ENCODE data around the gene UNC45B.
"Not testable (repeated sequence)": the region's sequence is repeated elsewhere in the genome, so short reads cannot be mapped to it uniquely, and the experiment has no call there.

The UNC45B gene

DNA sequence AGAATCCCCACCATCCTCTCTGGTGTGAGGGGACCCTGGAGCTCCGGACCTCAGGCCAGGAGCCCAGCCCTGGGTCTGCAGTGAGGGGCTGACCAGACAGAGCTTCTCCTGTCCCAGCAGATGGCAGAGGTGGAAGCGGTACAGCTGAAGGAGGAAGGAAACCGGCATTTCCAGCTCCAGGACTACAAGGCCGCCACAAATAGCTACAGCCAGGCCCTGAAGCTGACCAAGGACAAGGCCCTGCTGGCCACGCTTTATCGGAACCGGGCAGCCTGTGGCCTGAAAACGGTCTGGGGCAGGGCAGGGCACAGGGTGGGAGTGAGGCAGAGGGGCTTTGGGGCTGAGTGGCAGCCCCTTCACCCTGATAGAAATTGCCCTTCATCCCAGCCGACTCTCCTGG, 527 bp downstream of the UNC45B start:
- Histone ChIP-seq H3K9me2 (ENCODE audit: low read depth, low read length) (no peaks in the 10 kb centered on the region), H4K20me1 (ENCODE audit: insufficient read depth, low read length) (no peaks in the 10 kb centered on the region)

DNA sequence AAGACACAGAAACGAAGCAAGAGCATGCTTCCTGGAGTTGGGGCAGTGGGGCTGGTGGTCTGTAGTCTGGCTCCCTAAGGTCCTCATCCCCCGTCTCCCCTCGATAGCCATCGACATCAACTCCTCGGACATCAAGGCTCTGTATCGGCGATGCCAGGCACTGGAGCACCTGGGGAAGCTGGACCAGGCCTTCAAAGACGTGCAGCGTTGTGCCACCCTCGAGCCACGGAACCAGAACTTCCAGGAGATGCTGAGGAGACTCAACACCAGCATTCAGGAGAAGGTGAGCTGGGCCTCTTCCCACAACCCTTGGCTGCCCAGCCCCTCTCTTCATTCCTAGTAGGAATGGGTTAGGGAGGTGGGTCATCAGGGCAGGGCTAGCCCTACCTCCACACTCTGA, 2.3 kb downstream of the UNC45B start:
- Histone ChIP-seq H3K4me2 (ENCODE audit: low read length) (no peak overlapping the region), H3K9me3 (ENCODE audit: low read length) (no peaks in the 10 kb centered on the region), H3K4me1 (ENCODE audit: insufficient read depth, low read length, severe bottlenecking) (no peaks in the 10 kb centered on the region), H3K27me3 (ENCODE audit: insufficient read depth, low read length) (no peaks in the 10 kb centered on the region; the same call in 1 of the 2 replicates), H3K9ac (ENCODE audit: low read length) (no peak overlapping the region), H3F3A (ENCODE audit: insufficient read depth, low read length) (no peaks in the 10 kb centered on the region), H3K36me3 (ENCODE audit: insufficient read depth, low read length) (no peaks in the 10 kb centered on the region), H3K9me2 (ENCODE audit: low read depth, low read length) (no peaks in the 10 kb centered on the region), H3K79me2 (ENCODE audit: insufficient read depth, low read length) (no peaks in the 10 kb centered on the region), H2AFZ (ENCODE audit: low read length) (no peak overlapping the region), H3K27ac (ENCODE audit: low read depth, low read length, poor library complexity, severe bottlenecking) (no peak overlapping the region), H4K20me1 (ENCODE audit: insufficient read depth, low read length) (no peaks in the 10 kb centered on the region), H3K4me3 (ENCODE audit: low read depth, low read length, poor library complexity, severe bottlenecking) (no peak overlapping the region)
- TF ChIP-seq EZH2 (IDR thresholded peaks at IDR 0.05; ENCODE audit: borderline replicate concordance, low read length) = no peak

More for the DNA sequence above, 527 bp downstream of the UNC45B start:
- Histone ChIP-seq H3K36me3 (ENCODE audit: insufficient read depth, low read length) (no peaks in the 10 kb centered on the region), H3K27me3 (ENCODE audit: insufficient read depth, low read length) (no peaks in the 10 kb centered on the region; the same call in 1 of the 2 replicates), H3K27ac (ENCODE audit: low read depth, low read length, poor library complexity, severe bottlenecking) (no peak overlapping the region), H3K4me2 (ENCODE audit: low read length) (no peak overlapping the region), H3K9me3 (ENCODE audit: low read length) (no peaks in the 10 kb centered on the region), H3K4me1 (ENCODE audit: insufficient read depth, low read length, severe bottlenecking) (no peaks in the 10 kb centered on the region), H3F3A (ENCODE audit: insufficient read depth, low read length) (no peaks in the 10 kb centered on the region), H3K79me2 (ENCODE audit: insufficient read depth, low read length) (no peaks in the 10 kb centered on the region), H2AFZ (ENCODE audit: low read length) (no peak overlapping the region), H3K4me3 (ENCODE audit: low read depth, low read length, poor library complexity, severe bottlenecking) (no peak overlapping the region), H3K9ac (ENCODE audit: low read length) (no peak overlapping the region)
- TF ChIP-seq EZH2 (IDR thresholded peaks at IDR 0.05; ENCODE audit: borderline replicate concordance, low read length) = no peak
- TF ChIP-seq, protein P1, sequence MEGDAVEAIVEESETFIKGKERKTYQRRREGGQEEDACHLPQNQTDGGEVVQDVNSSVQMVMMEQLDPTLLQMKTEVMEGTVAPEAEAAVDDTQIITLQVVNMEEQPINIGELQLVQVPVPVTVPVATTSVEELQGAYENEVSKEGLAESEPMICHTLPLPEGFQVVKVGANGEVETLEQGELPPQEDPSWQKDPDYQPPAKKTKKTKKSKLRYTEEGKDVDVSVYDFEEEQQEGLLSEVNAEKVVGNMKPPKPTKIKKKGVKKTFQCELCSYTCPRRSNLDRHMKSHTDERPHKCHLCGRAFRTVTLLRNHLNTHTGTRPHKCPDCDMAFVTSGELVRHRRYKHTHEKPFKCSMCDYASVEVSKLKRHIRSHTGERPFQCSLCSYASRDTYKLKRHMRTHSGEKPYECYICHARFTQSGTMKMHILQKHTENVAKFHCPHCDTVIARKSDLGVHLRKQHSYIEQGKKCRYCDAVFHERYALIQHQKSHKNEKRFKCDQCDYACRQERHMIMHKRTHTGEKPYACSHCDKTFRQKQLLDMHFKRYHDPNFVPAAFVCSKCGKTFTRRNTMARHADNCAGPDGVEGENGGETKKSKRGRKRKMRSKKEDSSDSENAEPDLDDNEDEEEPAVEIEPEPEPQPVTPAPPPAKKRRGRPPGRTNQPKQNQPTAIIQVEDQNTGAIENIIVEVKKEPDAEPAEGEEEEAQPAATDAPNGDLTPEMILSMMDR (IDR thresholded peaks at IDR 0.05; ENCODE audit: low read length) = no peak

DNA sequence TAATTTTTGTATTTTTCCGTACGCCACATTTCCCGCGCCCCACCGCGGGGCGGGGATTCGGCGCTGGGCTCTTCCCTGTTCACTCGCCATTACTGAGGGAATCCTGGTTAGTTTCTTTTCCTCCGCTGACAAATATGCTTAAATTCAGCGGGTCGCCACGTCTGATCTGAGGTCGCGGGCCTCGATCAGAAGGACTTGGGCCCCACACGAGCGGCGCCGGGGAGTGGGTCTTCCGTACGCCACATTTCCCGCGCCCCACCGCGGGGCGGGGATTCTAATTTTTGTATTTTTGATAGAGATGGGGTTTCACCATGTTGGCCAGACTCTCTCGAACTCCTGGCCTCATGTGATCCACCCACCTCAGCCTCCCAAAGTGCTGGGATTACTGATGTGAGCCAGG, 3.5 kb downstream of the UNC45B start:
- H3K4me3 ChIP-seq (ENCODE audit: low read depth, low read length, poor library complexity, severe bottlenecking); H3K79me2 ChIP-seq (ENCODE audit: insufficient read depth, low read length): not testable (repeated sequence)

DNA sequence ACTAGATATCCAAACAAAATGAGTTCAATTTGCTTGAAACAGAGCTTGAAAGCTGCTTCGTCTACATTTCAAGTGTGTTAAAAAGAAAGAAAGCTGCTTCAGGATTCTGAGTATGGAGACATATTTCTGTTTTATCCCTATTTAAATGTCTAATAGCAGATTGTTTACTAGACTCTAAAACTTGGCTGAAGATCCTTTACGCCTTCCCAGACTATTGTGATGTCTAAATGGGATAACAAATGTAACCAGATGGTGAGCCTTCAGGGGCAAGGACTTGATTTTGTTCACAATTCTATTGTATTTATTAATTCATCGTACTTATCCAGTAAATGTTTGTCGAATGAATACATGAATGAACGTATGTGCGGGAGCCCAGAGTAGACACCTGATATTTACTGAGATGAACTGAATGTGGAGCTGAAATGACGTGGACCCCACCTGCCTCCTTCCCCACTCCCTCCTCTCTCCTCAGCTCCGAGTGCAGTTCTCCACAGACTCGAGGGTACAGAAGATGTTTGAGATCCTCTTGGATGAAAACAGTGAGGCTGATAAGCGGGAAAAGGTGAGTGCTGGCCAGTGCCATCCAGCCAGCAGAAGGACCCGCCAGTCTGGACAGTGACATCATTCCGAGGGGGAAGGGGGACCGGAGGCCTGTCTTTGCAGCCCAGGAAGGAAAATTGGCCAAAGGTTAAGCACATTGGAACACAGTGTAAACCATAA, 5.0 kb downstream of the UNC45B start:
- Histone ChIP-seq H3K4me2 (ENCODE audit: low read length) (no peak overlapping the region), H3K4me1 (ENCODE audit: insufficient read depth, low read length, severe bottlenecking) (no peaks in the 10 kb centered on the region), H2AFZ (ENCODE audit: low read length) (no peak overlapping the region), H3K27me3 (ENCODE audit: insufficient read depth, low read length) (no peaks in the 10 kb centered on the region; the same call in 1 of the 2 replicates), H3K27ac (ENCODE audit: low read depth, low read length, poor library complexity, severe bottlenecking) (no peak overlapping the region), H3K4me3 (ENCODE audit: low read depth, low read length, poor library complexity, severe bottlenecking) (no peak overlapping the region), H3K79me2 (ENCODE audit: insufficient read depth, low read length) (no peaks in the 10 kb centered on the region), H3K36me3 (ENCODE audit: insufficient read depth, low read length) (no peaks in the 10 kb centered on the region), H3K9me2 (ENCODE audit: low read depth, low read length) (no peaks in the 10 kb centered on the region), H3F3A (ENCODE audit: insufficient read depth, low read length) (no peaks in the 10 kb centered on the region), H3K9ac (ENCODE audit: low read length) (no peak overlapping the region), H4K20me1 (ENCODE audit: insufficient read depth, low read length) (no peaks in the 10 kb centered on the region), H3K9me3 (ENCODE audit: low read length) (no peaks in the 10 kb centered on the region)
- TF ChIP-seq, protein P1 (IDR thresholded peaks at IDR 0.05; ENCODE audit: low read length) = no peak
- no peak for TF ChIP-seq EZH2 (IDR thresholded peaks at IDR 0.05; ENCODE audit: borderline replicate concordance, low read length)

More for the DNA sequence above, 3.5 kb downstream of the UNC45B start:
- not testable (repeated sequence) for H3K4me1 ChIP-seq (ENCODE audit: insufficient read depth, low read length, severe bottlenecking); H3K9me3 ChIP-seq (ENCODE audit: low read length); H3K4me2 ChIP-seq (ENCODE audit: low read length); H3K27me3 ChIP-seq (ENCODE audit: insufficient read depth, low read length); H3K27ac ChIP-seq (ENCODE audit: low read depth, low read length, poor library complexity, severe bottlenecking); H4K20me1 ChIP-seq (ENCODE audit: insufficient read depth, low read length); H3K36me3 ChIP-seq (ENCODE audit: insufficient read depth, low read length); H2AFZ ChIP-seq (ENCODE audit: low read length); H3K9ac ChIP-seq (ENCODE audit: low read length); H3K9me2 ChIP-seq (ENCODE audit: low read depth, low read length); H3F3A ChIP-seq (ENCODE audit: insufficient read depth, low read length)

Measured in OCI-LY1 (cell line).